ENCODE data around the gene TMEM72. TPM values are rescaled to one million over a fixed set of nuclear protein-coding genes. Genes with fewer than 3 reads are reported as not detected.

The TMEM72 gene
- total RNA-seq, 3 donors from 2014 or later, result 14.9 to 40.6 (median 17.4) TPM

DNA sequence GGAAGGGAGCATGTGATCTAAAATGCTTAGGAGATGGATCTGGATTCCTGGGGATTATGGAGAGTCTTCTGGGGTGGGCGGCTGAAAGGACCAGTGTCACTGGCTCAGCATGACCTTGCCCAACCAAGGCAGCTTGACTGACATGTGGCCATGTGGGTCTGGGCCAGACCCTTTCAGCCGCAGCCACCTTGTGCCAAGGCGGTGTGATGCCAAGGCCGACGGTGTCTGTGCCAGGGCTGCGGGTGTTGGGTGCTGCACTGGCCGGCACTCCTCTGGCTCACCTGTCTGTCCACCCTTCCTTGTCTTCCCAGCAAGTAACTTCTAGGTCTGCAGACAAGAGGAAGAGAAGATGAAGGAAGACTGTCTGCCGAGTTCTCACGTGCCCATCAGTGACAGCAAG lies 58.7 kb downstream of the TMEM72 start:
- H3K4me1 ChIP-seq (ENCODE audit: low read depth), result peaks cover 12% of the 10 kb centered on the region
- no peak overlapping the region for H3K4me3 ChIP-seq
- intact Hi-C loops (cut with DNase I, micrococcal nuclease), result no loop called here
- ATAC-seq (no peak), DNase-seq (no peak)
- H3K9me3 ChIP-seq, result no peaks in the 10 kb centered on the region
- no peaks in the 10 kb centered on the region for H3K36me3 ChIP-seq (ENCODE audit: low read depth)
- TF ChIP-seq, protein P1, sequence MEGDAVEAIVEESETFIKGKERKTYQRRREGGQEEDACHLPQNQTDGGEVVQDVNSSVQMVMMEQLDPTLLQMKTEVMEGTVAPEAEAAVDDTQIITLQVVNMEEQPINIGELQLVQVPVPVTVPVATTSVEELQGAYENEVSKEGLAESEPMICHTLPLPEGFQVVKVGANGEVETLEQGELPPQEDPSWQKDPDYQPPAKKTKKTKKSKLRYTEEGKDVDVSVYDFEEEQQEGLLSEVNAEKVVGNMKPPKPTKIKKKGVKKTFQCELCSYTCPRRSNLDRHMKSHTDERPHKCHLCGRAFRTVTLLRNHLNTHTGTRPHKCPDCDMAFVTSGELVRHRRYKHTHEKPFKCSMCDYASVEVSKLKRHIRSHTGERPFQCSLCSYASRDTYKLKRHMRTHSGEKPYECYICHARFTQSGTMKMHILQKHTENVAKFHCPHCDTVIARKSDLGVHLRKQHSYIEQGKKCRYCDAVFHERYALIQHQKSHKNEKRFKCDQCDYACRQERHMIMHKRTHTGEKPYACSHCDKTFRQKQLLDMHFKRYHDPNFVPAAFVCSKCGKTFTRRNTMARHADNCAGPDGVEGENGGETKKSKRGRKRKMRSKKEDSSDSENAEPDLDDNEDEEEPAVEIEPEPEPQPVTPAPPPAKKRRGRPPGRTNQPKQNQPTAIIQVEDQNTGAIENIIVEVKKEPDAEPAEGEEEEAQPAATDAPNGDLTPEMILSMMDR (IDR thresholded peaks at IDR 0.05), result no peak

DNA sequence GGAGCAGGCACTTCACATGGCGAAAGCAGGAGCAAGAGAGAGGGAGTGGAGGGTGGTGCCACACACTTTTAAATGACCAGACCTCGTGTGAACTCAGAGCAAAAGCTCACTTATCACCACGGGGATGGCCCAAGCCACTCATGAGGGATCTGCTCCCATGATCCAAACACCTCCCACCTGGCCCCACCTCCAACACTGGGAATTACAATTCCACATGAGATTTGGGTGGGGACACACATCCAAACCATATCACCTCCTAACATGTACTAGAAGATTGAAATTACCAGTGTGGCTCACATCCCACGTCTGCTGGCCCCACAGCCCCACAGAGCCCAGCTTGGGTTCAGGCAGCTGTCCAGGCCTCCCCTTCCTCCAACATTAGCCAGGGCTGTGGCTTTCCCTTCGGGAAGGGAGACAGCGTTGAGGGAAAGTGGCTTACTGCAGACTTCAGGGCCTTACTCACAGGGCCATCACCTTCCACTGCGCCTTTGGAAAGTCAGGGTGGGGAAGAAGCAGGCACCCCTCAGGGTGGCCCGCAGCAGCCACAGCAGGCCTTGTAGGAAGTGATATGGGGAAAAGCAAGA lies 59.8 kb downstream of the TMEM72 start:
- ATAC-seq (no peak), DNase-seq (no peak)
- intact Hi-C loops (cut with DNase I, micrococcal nuclease), result no loop called here
- no peaks in the 10 kb centered on the region for H3K36me3 ChIP-seq (ENCODE audit: low read depth)
- H3K4me1 ChIP-seq (ENCODE audit: low read depth), result peaks cover 17% of the 10 kb centered on the region
- H3K4me3 ChIP-seq, result no peak overlapping the region
- H3K9me3 ChIP-seq, result no peaks in the 10 kb centered on the region
- TF ChIP-seq, protein P1 (IDR thresholded peaks at IDR 0.05), result no peak

DNA sequence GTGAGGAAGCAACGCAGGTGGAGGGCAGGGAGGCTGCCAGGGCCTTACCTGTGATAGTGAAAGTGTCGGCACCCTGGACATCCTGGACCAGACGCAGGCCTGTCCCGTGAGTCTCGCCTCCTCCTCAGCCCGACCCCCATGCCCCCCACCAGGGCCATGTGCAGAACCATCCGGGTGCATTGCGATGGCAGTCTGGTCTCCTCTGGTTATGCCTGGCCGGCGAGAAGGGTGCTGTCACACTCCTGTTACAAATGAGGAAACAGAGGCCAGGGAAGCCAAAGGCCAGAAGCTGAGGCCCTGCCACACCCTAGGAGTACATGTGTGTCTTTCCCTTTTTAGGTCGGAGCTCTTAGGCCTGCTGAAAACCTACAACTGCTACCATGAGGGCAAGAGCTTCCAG lies 60.3 kb downstream of the TMEM72 start:
- no peaks in the 10 kb centered on the region for H3K36me3 ChIP-seq (ENCODE audit: low read depth)
- H3K4me1 ChIP-seq (ENCODE audit: low read depth), result peaks cover 15% of the 10 kb centered on the region
- no peak overlapping the region for H3K4me3 ChIP-seq
- TF ChIP-seq, protein P1 (IDR thresholded peaks at IDR 0.05), result no peak
- intact Hi-C loops (cut with DNase I, micrococcal nuclease), result no loop called here
- ATAC-seq (no peak), DNase-seq (no peak)
- no peaks in the 10 kb centered on the region for H3K9me3 ChIP-seq

DNA sequence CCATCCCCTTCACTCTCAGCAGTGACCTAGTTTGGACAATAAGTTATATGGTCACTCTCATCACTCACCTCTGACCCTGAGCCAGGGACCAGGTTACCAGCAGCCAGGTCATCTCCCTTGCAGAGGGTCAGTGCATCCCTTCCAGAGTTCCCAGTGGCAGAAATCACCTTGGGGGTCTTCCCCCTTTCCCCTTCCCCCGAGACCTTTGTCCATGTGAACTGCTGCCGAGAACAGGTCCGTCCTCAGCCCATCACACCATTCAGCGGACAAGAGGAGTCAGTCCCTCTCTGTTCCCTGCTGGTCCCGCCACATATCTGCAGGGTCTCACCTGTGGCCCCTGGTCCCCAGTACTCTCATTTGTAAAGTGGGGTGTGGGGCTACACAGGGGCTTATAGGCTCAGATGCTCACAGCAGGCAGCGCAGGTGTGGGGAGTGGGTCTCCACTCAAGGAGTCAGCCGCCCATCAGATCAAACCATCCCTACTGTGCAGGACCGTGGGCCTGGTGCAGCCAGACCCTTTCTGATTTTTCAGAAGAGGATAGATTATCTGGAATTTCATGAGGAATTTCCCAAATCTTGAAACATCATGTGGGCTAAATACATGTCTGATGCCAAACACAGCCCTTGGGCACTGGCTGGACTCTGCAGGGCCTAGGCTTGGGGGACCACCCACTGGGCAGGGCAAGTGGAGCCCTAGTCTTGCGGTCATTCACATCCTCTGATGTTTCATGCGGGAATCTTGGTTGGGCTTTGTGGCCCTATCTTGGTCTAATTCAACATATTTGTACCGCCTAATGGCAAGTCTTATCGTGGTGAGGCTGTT lies 61.0 kb downstream of the TMEM72 start:
- no peak for ATAC-seq
- intact Hi-C loops (cut with DNase I, micrococcal nuclease), result no loop called here
- DNase-seq, result no peak
- Histone ChIP-seq H3K9me3 (no peaks in the 10 kb centered on the region), H3K4me1 (ENCODE audit: low read depth) (peaks cover 15% of the 10 kb centered on the region), H3K36me3 (ENCODE audit: low read depth) (no peaks in the 10 kb centered on the region), H3K4me3 (no peak overlapping the region)
- TF ChIP-seq, protein P1 (IDR thresholded peaks at IDR 0.05), result no peak

DNA sequence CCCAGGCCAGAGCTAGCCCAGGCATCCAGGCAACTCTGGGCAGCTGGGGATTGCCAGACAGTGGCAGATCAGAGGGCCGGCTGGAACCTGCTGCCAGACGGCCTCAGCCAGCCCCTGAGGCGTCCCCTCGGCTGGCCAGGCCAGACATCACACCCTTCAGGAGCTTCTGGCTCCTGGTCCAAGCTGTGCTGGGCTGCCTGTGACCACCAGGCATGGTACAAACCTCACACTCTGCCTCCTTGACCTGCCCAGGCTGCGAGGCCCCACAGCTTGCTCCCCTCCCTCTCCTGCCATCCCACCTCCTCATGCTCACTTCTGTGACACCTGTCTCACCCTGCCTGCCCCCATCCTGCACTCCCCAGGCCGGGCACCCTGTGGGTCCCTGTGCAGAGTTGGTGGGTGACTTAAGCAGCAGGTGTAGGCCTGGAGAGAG lies 61.8 kb downstream of the TMEM72 start:
- H3K36me3 ChIP-seq (ENCODE audit: low read depth), result no peaks in the 10 kb centered on the region
- peaks cover 15% of the 10 kb centered on the region for H3K4me1 ChIP-seq (ENCODE audit: low read depth)
- DNase-seq, result no peak
- ATAC-seq, result no peak
- intact Hi-C loops (cut with DNase I, micrococcal nuclease), result no loop called here
- TF ChIP-seq, protein P1 (IDR thresholded peaks at IDR 0.05), result no peak
- H3K9me3 ChIP-seq, result no peaks in the 10 kb centered on the region
- no peak overlapping the region for H3K4me3 ChIP-seq
